GM18526 (cell line): ENCODE data around the gene TADA2B.

ENCODE experiments used
- POLR2A ChIP-seq: IDR thresholded peaks from 3 replicates; pipeline ENCODE4 v1.6.1; 2011; ENCODE audit not compliant: insufficient read length; ENCODE audit errors: extremely low read depth

Gene TADA2B

DNA sequence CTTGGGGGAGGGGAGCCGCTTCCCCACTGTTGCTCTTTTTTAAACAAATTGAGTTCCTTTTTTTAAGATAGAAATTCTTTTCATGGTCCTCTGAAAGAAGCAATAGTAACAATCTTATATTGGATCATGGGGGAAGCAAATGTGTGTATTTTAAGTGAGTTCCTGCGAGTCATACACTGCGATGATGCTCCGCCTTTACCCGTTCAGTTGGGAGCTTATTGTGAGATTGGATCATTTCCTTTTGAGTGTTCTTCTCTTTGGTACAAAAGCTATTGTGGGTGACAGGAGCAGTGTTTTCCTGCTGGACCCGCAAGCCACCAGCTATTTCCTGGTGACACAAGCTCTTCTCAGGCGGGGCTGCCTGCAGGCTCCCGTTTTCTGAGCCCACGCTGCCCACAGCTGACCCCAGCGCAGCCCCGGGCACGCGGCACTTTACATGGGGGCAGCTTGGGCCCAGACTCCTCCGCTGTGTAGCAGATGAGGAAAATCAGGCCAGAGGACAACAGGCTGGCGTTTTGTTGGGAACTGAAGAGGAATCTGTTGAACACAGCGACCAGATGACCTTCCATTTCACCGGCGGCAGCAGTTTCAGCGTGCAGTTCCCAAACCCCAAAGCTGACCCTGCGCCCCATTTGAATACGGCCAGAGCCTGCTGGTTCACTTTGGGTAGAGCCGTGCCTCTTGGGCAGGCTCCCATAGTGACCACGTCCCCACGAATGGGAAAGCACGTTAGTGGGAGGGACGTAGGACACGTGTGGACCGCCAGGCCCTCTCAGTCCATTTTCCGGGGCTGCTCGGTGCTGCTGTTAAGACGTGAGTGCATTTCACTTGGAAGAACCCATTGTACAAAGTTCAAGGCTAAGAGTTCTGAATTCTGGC is 12.2 kb downstream of the TADA2B start:
- no peak for TF ChIP-seq POLR2A

- TF ChIP-seq POLR2A, result no peak
Measured at GRCh38 chr4:7055990-7056325, 12.8 kb downstream of the TADA2B start.

DNA sequence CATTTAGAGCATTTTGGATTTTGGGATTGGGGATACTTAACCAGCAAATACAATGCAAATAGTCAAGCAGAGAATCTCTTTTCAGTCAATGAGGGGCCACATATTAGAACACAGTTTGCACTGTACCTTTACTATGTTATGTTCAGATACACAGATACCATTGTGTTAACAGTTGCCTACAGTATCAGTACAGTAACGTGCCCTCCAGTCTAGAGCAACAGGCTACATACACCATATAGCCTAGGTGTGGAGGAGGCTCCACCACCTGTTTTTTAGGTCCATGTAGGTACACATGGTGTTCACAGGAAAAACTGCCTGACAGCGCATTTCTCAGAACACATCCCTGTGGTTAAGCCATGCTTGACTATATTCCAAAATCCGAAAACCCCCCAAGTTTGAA is 15.6 kb downstream of the TADA2B start:
- TF ChIP-seq POLR2A, result no peak

- TF ChIP-seq POLR2A, result no peak
Measured at GRCh38 chr4:7059662-7060061, 16.5 kb downstream of the TADA2B start.

- no peak for TF ChIP-seq POLR2A
Measured at GRCh38 chr4:7060346-7061150, 17.4 kb downstream of the TADA2B start.

GRCh38 chr4:7061815-7062214 is 18.6 kb downstream of the TADA2B start:
- TF ChIP-seq POLR2A, result no peak

GRCh38 chr4:7062816-7063215 is 19.6 kb downstream of the TADA2B start:
- no peak for TF ChIP-seq POLR2A

DNA sequence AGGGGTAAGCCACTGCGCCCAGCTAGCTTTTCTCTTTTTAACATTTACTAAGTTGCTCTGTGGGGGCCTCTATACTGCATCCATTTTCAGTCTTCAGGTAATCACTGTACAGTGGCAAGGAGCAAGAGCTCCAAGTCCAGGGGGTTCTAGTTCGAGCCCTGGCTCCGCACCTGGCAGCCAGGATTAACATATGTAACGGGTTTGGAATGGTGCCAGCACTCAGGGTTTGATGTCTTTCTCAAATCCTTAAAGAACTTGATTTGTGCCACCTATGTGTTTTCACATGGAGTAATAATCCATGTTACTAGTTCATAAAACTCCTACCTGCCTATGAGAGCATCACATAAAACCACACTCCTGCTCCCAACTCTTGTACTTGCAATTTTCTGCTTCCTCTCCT is 20.2 kb downstream of the TADA2B start:
- TF ChIP-seq POLR2A, result no peak

- no peak for TF ChIP-seq POLR2A
Measured at GRCh38 chr4:7066006-7066405, 22.8 kb downstream of the TADA2B start.

DNA sequence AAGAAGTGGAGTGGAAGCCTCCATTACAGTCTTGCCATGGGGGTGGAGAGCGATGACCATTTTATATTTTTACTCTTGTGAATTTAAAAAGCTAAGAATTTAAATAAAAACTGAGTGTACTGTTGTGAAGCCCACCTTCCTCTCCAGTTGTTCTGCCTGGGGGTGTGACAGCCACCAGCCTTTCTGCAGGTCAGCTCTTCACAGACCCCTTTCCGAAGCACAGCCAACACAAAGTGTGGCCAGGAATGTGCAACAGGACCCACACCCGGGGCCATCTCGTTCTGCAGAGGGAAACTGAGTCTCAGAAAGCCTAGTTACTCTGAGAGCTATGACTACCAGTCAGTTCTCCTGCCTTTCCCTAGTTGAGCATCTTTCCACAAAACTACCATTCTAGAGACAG is 23.3 kb downstream of the TADA2B start:
- no peak for TF ChIP-seq POLR2A

DNA sequence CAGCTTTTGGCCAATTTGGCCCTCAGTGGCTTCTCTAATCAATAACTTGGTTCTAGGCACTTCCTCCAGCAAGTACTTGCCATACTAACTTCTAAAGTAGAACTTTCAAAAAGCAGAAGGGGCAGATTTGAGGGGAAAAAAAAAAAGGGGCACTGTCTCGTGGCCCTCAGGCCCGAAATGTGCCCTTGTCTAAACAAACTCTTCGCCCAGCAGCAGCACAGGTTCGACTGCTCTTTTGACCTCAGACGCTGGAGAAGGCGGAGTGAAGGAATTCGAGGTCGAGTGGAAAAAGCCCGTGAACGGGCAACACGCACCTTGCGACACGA is 23.9 kb downstream of the TADA2B start:
- no peak for TF ChIP-seq POLR2A

DNA sequence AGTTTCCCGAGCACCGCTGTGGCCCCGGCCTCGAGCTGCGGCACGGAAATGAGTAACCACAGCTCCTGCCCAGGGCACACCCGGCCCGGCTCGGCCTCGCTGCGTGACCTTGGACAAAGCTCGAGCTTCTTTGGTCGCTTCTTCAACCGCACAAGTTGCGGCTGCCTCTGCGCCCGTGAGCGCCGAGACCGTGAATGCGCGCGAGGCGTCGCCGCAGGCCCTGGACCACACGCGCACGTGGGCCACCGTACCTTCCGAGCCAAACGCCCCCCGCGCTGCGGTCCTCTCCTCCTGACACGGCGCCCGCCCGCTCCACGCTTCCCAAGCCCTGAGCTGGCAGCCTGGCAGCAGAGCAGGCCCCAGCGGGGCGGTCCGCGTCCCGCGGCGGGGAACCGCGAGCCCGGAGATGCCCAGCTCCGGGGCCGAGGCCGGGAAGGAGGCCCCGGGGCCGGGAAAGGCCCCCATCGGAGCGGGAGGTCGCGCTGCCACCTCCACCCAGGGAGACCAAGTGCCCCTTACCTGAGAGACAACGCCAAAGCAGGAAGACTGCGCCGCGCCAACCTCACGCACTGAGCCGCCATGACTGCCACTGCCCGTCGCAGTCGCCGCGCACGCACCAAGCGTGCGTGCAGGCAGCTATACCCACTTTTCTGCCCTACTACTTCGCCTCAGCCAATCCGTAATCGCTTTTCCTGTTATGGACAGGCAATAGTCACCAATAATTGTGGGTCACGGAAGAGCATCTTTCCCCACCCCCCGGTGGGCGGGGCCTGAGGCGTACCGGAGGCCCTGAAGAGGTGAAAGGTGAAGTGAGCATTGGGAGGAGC is 24.5 kb downstream of the TADA2B start, which contains the start of gene GRPEL1:
Gene GRPEL1, minus strand, starts transcription at position 613 of the 827 bp plus-strand sequence. Its CDS starts 32 bp downstream, at position 581.
- peak; percentile 91 for TF ChIP-seq POLR2A

DNA sequence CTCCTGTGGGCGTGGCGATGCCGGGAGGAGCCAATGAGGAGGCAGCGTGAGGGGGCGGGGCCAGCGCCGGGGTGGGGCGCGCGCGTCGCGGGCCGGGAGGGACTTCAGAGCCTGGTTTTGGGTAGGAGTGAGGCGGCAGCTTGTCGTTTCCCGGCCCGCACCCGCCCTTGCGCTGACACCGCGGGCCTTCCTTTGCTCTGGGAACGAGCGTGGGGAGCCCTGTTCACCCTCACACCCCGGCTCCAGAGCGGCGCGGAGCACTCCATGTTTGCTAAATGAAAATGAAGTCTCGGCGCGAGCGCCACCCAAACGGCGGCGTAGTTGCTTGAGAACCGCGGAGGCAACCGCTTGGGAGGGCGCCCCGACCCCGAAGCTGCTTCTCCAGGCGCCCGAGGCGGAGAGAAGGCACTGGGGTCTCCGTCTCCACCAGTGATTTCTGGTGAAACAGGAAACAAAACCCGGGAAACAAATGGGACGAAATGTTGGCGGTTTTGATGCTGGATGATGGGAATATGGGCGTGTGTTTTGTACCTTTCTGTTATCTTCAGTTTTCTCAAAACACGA is 25.2 kb downstream of the TADA2B start:
- TF ChIP-seq POLR2A, result peak; percentile 81

- TF ChIP-seq POLR2A, result no peak
Measured at GRCh38 chr4:7068883-7069282, 25.7 kb downstream of the TADA2B start.
